ENCODE data around the gene MTERF4. TPM values are rescaled to one million over a fixed set of nuclear protein-coding genes. Genes with fewer than 3 reads are reported as not detected.

The MTERF4 gene
- total RNA-seq, 3 donors from 2014 or later = 25.4 to 41.7 (median 32.2) TPM

GRCh38 chr2:241083091-241083415, 19.0 kb downstream of the MTERF4 start:
- no peak overlapping the region for H3K4me3 ChIP-seq
- H3K36me3 ChIP-seq (ENCODE audit: low read depth) = no peaks in the 10 kb centered on the region
- no peaks in the 10 kb centered on the region for H3K4me1 ChIP-seq (ENCODE audit: low read depth)
- no peak for TF ChIP-seq CTCF (IDR thresholded peaks at IDR 0.05)
- intact Hi-C loops (cut with DNase I, micrococcal nuclease) = no loop called here
- no peaks in the 10 kb centered on the region for H3K9me3 ChIP-seq
- ATAC-seq (peak; percentile 11), DNase-seq (no peak)

GRCh38 chr2:241082341-241083090, 19.6 kb downstream of the MTERF4 start:
- intact Hi-C loops (cut with DNase I, micrococcal nuclease) = no loop called here
- no peaks in the 10 kb centered on the region for H3K9me3 ChIP-seq
- DNase-seq (no peak), ATAC-seq (peak; percentile 7)
- no peak overlapping the region for H3K4me3 ChIP-seq
- no peaks in the 10 kb centered on the region for H3K36me3 ChIP-seq (ENCODE audit: low read depth)
- TF ChIP-seq CTCF (IDR thresholded peaks at IDR 0.05) = no peak
- no peaks in the 10 kb centered on the region for H3K4me1 ChIP-seq (ENCODE audit: low read depth)

GRCh38 chr2:241081643-241082340, 20.3 kb downstream of the MTERF4 start:
- Histone ChIP-seq H3K4me3 (no peak overlapping the region), H3K36me3 (ENCODE audit: low read depth) (no peaks in the 10 kb centered on the region), H3K9me3 (no peaks in the 10 kb centered on the region), H3K4me1 (ENCODE audit: low read depth) (no peaks in the 10 kb centered on the region)
- intact Hi-C loops (cut with DNase I, micrococcal nuclease) = no loop called here
- TF ChIP-seq CTCF (IDR thresholded peaks at IDR 0.05) = no peak
- ATAC-seq = peak; percentile 18
- no peak for DNase-seq

GRCh38 chr2:241081190-241081642, 20.9 kb downstream of the MTERF4 start:
- ATAC-seq (no peak), DNase-seq (no peak)
- intact Hi-C loops (cut with DNase I, micrococcal nuclease) = no loop called here
- Histone ChIP-seq H3K36me3 (ENCODE audit: low read depth) (no peaks in the 10 kb centered on the region), H3K9me3 (no peaks in the 10 kb centered on the region), H3K4me3 (no peak overlapping the region), H3K4me1 (ENCODE audit: low read depth) (no peaks in the 10 kb centered on the region)
- no peak for TF ChIP-seq CTCF (IDR thresholded peaks at IDR 0.05)

GRCh38 chr2:241080405-241081189, 21.5 kb downstream of the MTERF4 start:
- no peak for ATAC-seq
- no peak for TF ChIP-seq CTCF (IDR thresholded peaks at IDR 0.05)
- no peak overlapping the region for H3K4me3 ChIP-seq
- no peaks in the 10 kb centered on the region for H3K36me3 ChIP-seq (ENCODE audit: low read depth)
- H3K9me3 ChIP-seq = no peaks in the 10 kb centered on the region
- DNase-seq = no peak
- H3K4me1 ChIP-seq (ENCODE audit: low read depth) = no peaks in the 10 kb centered on the region
- intact Hi-C loops (cut with DNase I, micrococcal nuclease) = no loop called here
